Colonic mucosa (tissue), 4 donors: ENCODE data around the gene C12orf75. TPM values are rescaled to one million over a fixed set of nuclear protein-coding genes. Genes with fewer than 3 reads are reported as not detected.
"Not testable (repeated sequence)": the region's sequence is repeated elsewhere in the genome, so short reads cannot be mapped to it uniquely, and the experiment has no call there.

Experiments used
- DNase-seq: peaks from one replicate; pipeline ENCODE4 v3.0.0-alpha.2; 2020
- H3K27ac ChIP-seq: fragments of 200-600 bp; one replicate; pipeline ENCODE4 v1.8.0; 2021
- H3K27me3 ChIP-seq: fragments of 200-600 bp; one replicate; pipeline ENCODE4 v1.8.0; 2021
- H3K36me3 ChIP-seq: fragments of 200-600 bp; one replicate; pipeline ENCODE4 v1.8.0; 2021
- H3K4me1 ChIP-seq: fragments of 200-600 bp; one replicate; pipeline ENCODE4 v1.8.0; 2021; ENCODE audit warnings: mild to moderate bottlenecking
- H3K4me3 ChIP-seq: fragments of 200-600 bp; one replicate; pipeline ENCODE4 v1.8.0; 2021
- H3K9ac ChIP-seq, 2 donors: one replicate each; pipeline ENCODE4 v1.7.0; 2013; ENCODE audit warnings: control low read depth in 2 of 2, low read depth in 2 of 2, low read length in 2 of 2
- H3K9me3 ChIP-seq: fragments of 200-600 bp; one replicate; pipeline ENCODE4 v1.8.0; 2021
- intact Hi-C: fragments of 100-400 bp; cut with DNase I; formaldehyde crosslinking; loops from one replicate; pipeline ENCODE4 v1.14.1; 2022
- total RNA-seq, 2 donors: library from RNA; stranded (reverse); fragmentation: NEBNext Ultra II Directional in 1 of 2; extraction: Animal tissue kit (Norgen Biotek cat#: 25700) in 1 of 2; gene quantifications; one replicate each; pipeline ENCODE4 v1.2.1, GENCODE V29; 2021
- TF ChIP-seq, protein P1 (sequence below): fragments of 200-600 bp; IDR thresholded peaks from one replicate; pipeline ENCODE4 v1.8.0; 2022; ENCODE audit warnings: antibody characterized with exemption, mild to moderate bottlenecking
- donor health status: healthy.
- donor health status: DM: no; HTN: no; CAD: no.
- donor health status: DM: no; HTN: no; CAD: no.

The C12orf75 gene
- total RNA-seq, 2 donors from 2014 or later: 77.9 to 109 TPM

- H3K27me3 ChIP-seq: no peaks in the 10 kb centered on the region
- no peaks in the 10 kb centered on the region for H3K4me1 ChIP-seq
- DNase-seq: no peak
- TF ChIP-seq, protein P1, sequence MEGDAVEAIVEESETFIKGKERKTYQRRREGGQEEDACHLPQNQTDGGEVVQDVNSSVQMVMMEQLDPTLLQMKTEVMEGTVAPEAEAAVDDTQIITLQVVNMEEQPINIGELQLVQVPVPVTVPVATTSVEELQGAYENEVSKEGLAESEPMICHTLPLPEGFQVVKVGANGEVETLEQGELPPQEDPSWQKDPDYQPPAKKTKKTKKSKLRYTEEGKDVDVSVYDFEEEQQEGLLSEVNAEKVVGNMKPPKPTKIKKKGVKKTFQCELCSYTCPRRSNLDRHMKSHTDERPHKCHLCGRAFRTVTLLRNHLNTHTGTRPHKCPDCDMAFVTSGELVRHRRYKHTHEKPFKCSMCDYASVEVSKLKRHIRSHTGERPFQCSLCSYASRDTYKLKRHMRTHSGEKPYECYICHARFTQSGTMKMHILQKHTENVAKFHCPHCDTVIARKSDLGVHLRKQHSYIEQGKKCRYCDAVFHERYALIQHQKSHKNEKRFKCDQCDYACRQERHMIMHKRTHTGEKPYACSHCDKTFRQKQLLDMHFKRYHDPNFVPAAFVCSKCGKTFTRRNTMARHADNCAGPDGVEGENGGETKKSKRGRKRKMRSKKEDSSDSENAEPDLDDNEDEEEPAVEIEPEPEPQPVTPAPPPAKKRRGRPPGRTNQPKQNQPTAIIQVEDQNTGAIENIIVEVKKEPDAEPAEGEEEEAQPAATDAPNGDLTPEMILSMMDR: no peak
- no peak overlapping the region for H3K27ac ChIP-seq
- no peaks in the 10 kb centered on the region for H3K36me3 ChIP-seq
- intact Hi-C loops: no loop called here
- no peak overlapping the region for H3K4me3 ChIP-seq
- H3K9ac ChIP-seq: no peak overlapping the region
- H3K9me3 ChIP-seq: no peaks in the 10 kb centered on the region
Measured at GRCh38 chr12:105338966-105339365, 8.5 kb downstream of the C12orf75 start.

- no peaks in the 10 kb centered on the region for H3K9me3 ChIP-seq
- H3K27me3 ChIP-seq: no peaks in the 10 kb centered on the region
- intact Hi-C loops: no loop called here
- no peak overlapping the region for H3K9ac ChIP-seq
- H3K4me3 ChIP-seq: no peak overlapping the region
- no peaks in the 10 kb centered on the region for H3K36me3 ChIP-seq
- no peak for DNase-seq
- H3K27ac ChIP-seq: no peak overlapping the region
- TF ChIP-seq, protein P1: no peak
- H3K4me1 ChIP-seq: no peaks in the 10 kb centered on the region
Measured at GRCh38 chr12:105341010-105341409, 10.5 kb downstream of the C12orf75 start.

- DNase-seq, H3K4me1 ChIP-seq, H3K36me3 ChIP-seq, H3K27me3 ChIP-seq, H3K9ac ChIP-seq, H3K9me3 ChIP-seq, intact Hi-C loops, H3K27ac ChIP-seq, H3K4me3 ChIP-seq: not testable (repeated sequence)
Measured at GRCh38 chr12:105341620-105342019, 11.1 kb downstream of the C12orf75 start.

DNA sequence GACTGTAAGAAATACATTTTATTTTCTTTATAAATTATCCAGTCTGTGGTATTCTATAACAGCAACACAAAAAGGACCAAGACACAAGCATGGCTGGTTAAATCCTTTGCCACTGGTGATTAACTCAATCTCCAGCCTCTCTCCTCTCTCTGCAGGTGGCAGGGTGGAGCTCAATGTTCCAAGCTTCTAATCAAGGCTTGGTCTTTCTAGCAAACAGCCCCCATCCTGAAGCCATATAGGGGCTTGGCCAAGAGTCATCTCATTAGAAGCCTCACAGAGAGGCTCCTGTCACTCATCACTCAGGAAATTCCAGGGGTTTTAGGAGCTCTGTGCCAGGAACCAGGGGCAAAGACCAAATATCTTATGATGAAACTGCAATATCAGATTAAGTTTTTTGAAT, 12.0 kb downstream of the C12orf75 start:
- Histone ChIP-seq H3K4me1 (no peaks in the 10 kb centered on the region), H3K4me3 (no peak overlapping the region), H3K27ac (no peak overlapping the region), H3K27me3 (no peaks in the 10 kb centered on the region), H3K9ac (no peak overlapping the region), H3K36me3 (no peaks in the 10 kb centered on the region), H3K9me3 (no peaks in the 10 kb centered on the region)
- intact Hi-C loops: no loop called here
- no peak for DNase-seq
- TF ChIP-seq, protein P1: no peak

DNA sequence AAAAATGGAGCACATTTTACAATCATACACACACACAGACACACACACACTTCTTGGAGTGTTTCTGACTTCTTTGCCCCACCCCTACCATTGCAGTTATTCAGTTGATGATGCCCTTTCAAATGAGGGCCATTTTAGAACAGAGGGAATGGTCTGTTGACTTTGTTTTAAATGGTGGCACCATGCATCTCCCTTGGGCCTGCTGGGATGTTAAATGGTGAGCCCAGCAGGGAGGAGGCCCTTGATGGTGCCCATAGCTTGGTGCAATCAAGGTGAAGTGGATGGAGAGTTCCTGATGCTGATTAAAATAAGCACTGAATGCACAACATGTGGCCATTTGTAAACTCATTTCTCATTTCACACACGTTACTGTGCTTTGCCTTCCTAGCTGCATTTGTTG, 13.3 kb downstream of the C12orf75 start:
- no peak for DNase-seq
- Histone ChIP-seq H3K36me3 (no peaks in the 10 kb centered on the region), H3K4me1 (no peaks in the 10 kb centered on the region), H3K9me3 (no peaks in the 10 kb centered on the region), H3K27me3 (no peaks in the 10 kb centered on the region), H3K27ac (no peak overlapping the region), H3K4me3 (no peak overlapping the region), H3K9ac (no peak overlapping the region)
- TF ChIP-seq, protein P1: no peak
- intact Hi-C loops: no loop called here

GRCh38 chr12:105347499-105347898, 17.0 kb downstream of the C12orf75 start:
- H3K4me1 ChIP-seq: no peaks in the 10 kb centered on the region
- H3K4me3 ChIP-seq: no peak overlapping the region
- H3K9ac ChIP-seq: no peak overlapping the region
- TF ChIP-seq, protein P1: no peak
- DNase-seq: no peak
- intact Hi-C loops: no loop called here
- H3K36me3 ChIP-seq: no peaks in the 10 kb centered on the region
- no peaks in the 10 kb centered on the region for H3K9me3 ChIP-seq
- no peaks in the 10 kb centered on the region for H3K27me3 ChIP-seq
- no peak overlapping the region for H3K27ac ChIP-seq
